GM12872 (cell line): ENCODE measurements around the gene SEPTIN10.

ENCODE experiments used
- CTCF ChIP-seq: IDR thresholded peaks from 3 replicates; pipeline ENCODE4 v1.5.1; 2011; ENCODE audit warnings: low read depth, mild to moderate bottlenecking, low read length, moderate library complexity; ENCODE audit not compliant: insufficient read depth

SEPTIN10 gene

GRCh38 chr2:109615637-109616144 lies 1.9 kb upstream of the SEPTIN10 start:
- no peak for TF ChIP-seq CTCF

GRCh38 chr2:109614715-109615636 lies 1.2 kb upstream of the SEPTIN10 start:
- TF ChIP-seq CTCF = no peak

DNA sequence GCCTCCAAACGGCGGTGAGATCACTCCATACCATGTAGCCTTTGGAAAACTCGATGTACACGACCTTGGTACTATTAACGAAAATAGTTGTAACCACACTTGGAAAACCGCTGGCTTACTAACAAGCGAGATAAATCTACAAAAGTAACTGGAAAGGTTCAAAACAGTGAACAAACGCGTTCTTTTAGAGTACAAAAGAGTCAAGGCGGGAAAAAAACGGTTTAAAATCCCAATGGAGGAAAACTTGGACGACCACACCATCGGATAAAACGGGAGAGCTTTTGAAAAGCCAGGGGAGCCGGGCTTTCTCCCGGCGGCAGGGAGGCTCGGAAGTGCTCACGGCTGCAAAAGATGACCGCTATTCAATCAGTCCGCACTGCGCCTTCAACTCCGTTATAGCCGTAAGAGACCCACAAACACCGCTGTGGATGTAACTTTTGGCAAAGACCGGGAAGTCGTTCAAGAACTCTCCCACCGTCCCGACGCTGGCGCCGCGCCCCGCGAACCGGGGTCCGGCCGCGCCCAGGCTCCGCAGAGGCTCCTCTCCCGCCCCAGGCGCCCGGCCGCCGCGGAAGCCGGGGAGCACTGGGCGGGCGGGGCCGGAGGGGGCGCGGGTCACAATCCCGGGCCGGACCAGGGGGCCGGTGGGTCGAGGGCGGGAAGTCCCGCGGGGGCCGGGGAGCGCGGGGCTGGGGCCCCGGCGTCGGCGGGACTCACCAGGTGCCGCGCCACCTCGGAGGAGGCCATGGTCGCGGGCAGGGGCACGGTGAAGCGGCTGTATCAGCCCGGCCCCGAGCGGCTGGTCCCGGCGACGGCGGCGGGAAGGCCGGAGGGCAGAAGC lies 465 bp downstream of the SEPTIN10 start:
- TF ChIP-seq CTCF = no peak

DNA sequence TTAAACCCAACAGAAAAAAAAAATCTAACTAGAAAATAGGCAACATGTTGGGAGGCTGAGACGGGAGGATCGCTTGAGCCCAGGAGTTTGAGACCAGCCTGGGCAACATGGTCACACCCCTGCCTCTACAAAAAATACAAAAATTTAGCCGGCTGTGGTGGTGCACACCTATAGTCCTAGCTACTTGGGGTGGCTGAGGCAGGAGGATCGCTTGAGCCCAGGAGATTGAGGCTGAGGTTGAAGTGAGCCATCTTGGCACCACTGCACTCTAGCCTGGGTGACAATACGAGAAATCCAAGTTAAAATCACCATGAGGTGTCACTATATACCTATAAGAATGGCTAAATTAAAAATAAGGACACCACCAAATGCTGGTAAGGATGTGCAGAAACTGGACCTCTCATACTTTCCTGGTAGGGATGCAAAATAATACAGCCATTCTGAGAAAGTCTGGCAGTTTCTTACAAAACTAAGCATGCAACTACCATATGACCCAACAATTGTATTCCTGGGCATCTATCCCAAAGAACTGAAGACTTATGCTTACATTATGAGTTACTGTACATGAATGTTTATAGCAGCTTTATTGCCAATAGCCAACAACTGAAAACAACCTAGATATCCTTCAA lies 2.2 kb downstream of the SEPTIN10 start:
- TF ChIP-seq CTCF = no peak

GRCh38 chr2:109609352-109610024 lies 4.3 kb downstream of the SEPTIN10 start:
- no peak for TF ChIP-seq CTCF

DNA sequence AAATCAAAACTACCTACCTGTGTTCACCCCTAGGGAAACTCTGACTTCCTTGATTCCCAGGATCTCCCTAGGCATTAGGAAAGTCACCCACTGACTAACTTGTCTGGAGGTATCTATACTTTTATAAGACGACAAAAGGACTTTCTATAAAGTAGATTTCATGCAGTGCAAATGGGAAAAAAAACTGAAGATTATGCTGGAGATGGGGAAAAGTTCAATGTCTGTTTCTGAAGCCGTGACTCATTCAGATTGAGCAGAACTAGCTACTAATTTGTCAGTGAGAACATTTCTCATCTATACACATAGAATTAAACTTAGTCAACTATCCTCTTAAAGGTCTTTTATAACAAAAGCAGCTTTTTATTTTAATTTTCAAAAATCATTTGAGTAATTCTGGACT lies 6.0 kb downstream of the SEPTIN10 start:
- TF ChIP-seq CTCF = no peak
